HG02938 (cell line): ENCODE measurements around the gene RNF151.

Experiments used
- ATAC-seq: cut with Tn5 transposase; IDR thresholded peaks from one replicate; pipeline ENCODE4 v1.9.1; 2021; ENCODE audit warnings: mild to moderate bottlenecking, moderate library complexity; ENCODE audit not compliant: unreplicated experiment

RNF151 gene

GRCh38 chr16:1990351-1991134 is 23.9 kb downstream of the RNF151 start:
- ATAC-seq = no peak

GRCh38 chr16:1991135-1991551 is 24.5 kb downstream of the RNF151 start:
- no peak for ATAC-seq

- no peak for ATAC-seq
These were observed 24.9 kb downstream of the RNF151 start for GRCh38 chr16:1991588-1991947.

- ATAC-seq = no peak
These were observed 25.5 kb downstream of the RNF151 start for GRCh38 chr16:1991948-1992703.

GRCh38 chr16:1992704-1993317 is 26.2 kb downstream of the RNF151 start:
- no peak for ATAC-seq

GRCh38 chr16:1993731-1994131 is 27.1 kb downstream of the RNF151 start:
- no peak for ATAC-seq

GRCh38 chr16:1997494-1998359 is 31.1 kb downstream of the RNF151 start:
- ATAC-seq = no peak

- no peak for ATAC-seq
These were observed 31.7 kb downstream of the RNF151 start for GRCh38 chr16:1998360-1998835.

GRCh38 chr16:1998852-1999801 is 32.5 kb downstream of the RNF151 start:
- ATAC-seq = no peak

GRCh38 chr16:1999866-2000514 is 33.3 kb downstream of the RNF151 start:
- no peak for ATAC-seq

GRCh38 chr16:2001035-2001434 is 34.4 kb downstream of the RNF151 start:
- ATAC-seq = no peak

GRCh38 chr16:2001456-2002355 is 35.0 kb downstream of the RNF151 start:
- ATAC-seq = no peak

- ATAC-seq = no peak
These were observed 36.0 kb downstream of the RNF151 start for GRCh38 chr16:2002406-2003230.

- ATAC-seq = no peak
These were observed 36.7 kb downstream of the RNF151 start for GRCh38 chr16:2003231-2003826.

- peak; percentile 63 for ATAC-seq
These were observed 37.4 kb downstream of the RNF151 start for GRCh38 chr16:2003827-2004641.
